Left ventricle myocardium inferior (tissue), 1 donor: ENCODE data around the gene PDZD2. TPM values are rescaled to one million over a fixed set of nuclear protein-coding genes. Genes with fewer than 3 reads are reported as not detected.
"Not testable (repeated sequence)": the region's sequence is repeated elsewhere in the genome, so short reads cannot be mapped to it uniquely, and the experiment has no call there.

ENCODE experiments used
- DNase-seq: peaks from one replicate; pipeline ENCODE4 v3.0.0-alpha.2; 2020
- H3K27ac ChIP-seq: fragments of 200-600 bp; replicated peaks from 2 replicates; pipeline ENCODE4 v1.8.0; 2021
- H3K27me3 ChIP-seq: fragments of 200-600 bp; 2 replicates; pipeline ENCODE4 v1.8.0; 2021; ENCODE audit warnings: low read depth
- H3K36me3 ChIP-seq: fragments of 200-600 bp; 2 replicates; pipeline ENCODE4 v1.8.0; 2021
- H3K4me1 ChIP-seq: fragments of 200-600 bp; 2 replicates; pipeline ENCODE4 v1.8.0; 2021
- H3K4me3 ChIP-seq: fragments of 200-600 bp; 2 replicates; pipeline ENCODE4 v1.8.0; 2021; ENCODE audit warnings: mild to moderate bottlenecking, moderate library complexity
- H3K9me3 ChIP-seq: fragments of 200-600 bp; replicated peaks from 2 replicates; pipeline ENCODE4 v1.8.0; 2021
- CTCF ChIP-seq: fragments of 200-600 bp; IDR thresholded peaks from 2 replicates; pipeline ENCODE4 v1.8.0; 2021; ENCODE audit warnings: antibody characterized with exemption, mild to moderate bottlenecking, borderline replicate concordance
- intact Hi-C: fragments of 100-400 bp; cut with micrococcal nuclease; formaldehyde crosslinking; loops from one replicate; pipeline ENCODE4 v1.11.0; 2022
- total RNA-seq: library from RNA; stranded (reverse); fragmentation: NEBNext Ultra II Directional; extraction: Animal tissue kit (Norgen Biotek cat#: 25700); gene quantifications from one replicate; pipeline ENCODE4 v1.2.1, GENCODE V29; 2021
- donor health status: DM: no; HTN: yes; CAD: no; lungs with severe emphysema.

The PDZD2 gene
- total RNA-seq, 1 donor from 2014 or later, result 120 TPM

- H3K4me3 ChIP-seq, result no peak overlapping the region
- H3K27me3 ChIP-seq, result no peaks in the 10 kb centered on the region
- TF ChIP-seq CTCF, result no peak
- DNase-seq, result no peak
- intact Hi-C loops, result no loop called here
- peaks cover 58% of the 10 kb centered on the region for H3K4me1 ChIP-seq
- H3K9me3 ChIP-seq, result no peaks in the 10 kb centered on the region
- no peak overlapping the region for H3K27ac ChIP-seq
- H3K36me3 ChIP-seq, result no peaks in the 10 kb centered on the region
Measured at GRCh38 chr5:31965227-31965626, 326.3 kb downstream of the PDZD2 start.

GRCh38 chr5:31966936-31967335 lies 328.0 kb downstream of the PDZD2 start:
- no peak overlapping the region for H3K4me3 ChIP-seq
- no peak overlapping the region for H3K27ac ChIP-seq
- intact Hi-C loops, result no loop called here
- no peaks in the 10 kb centered on the region for H3K36me3 ChIP-seq
- no peak for DNase-seq
- peaks cover 46% of the 10 kb centered on the region for H3K4me1 ChIP-seq
- no peaks in the 10 kb centered on the region for H3K9me3 ChIP-seq
- no peak for TF ChIP-seq CTCF
- no peaks in the 10 kb centered on the region for H3K27me3 ChIP-seq

- Histone ChIP-seq H3K9me3 (no peaks in the 10 kb centered on the region), H3K4me3 (no peak overlapping the region), H3K27me3 (no peaks in the 10 kb centered on the region), H3K4me1 (peaks cover 41% of the 10 kb centered on the region), H3K27ac (no peak overlapping the region), H3K36me3 (no peaks in the 10 kb centered on the region)
- DNase-seq, result no peak
- no peak for TF ChIP-seq CTCF
- intact Hi-C loops, result no loop called here
Measured at GRCh38 chr5:31967461-31967860, 328.5 kb downstream of the PDZD2 start.

GRCh38 chr5:31972558-31972957 lies 333.6 kb downstream of the PDZD2 start:
- Histone ChIP-seq H3K27me3 (no peaks in the 10 kb centered on the region), H3K27ac (no peak overlapping the region), H3K4me1 (peaks cover 6% of the 10 kb centered on the region), H3K9me3 (no peaks in the 10 kb centered on the region), H3K4me3 (no peak overlapping the region), H3K36me3 (no peaks in the 10 kb centered on the region)
- intact Hi-C loops, result no loop called here
- no peak for DNase-seq
- no peak for TF ChIP-seq CTCF

GRCh38 chr5:31975189-31975612 lies 336.3 kb downstream of the PDZD2 start:
- not testable (repeated sequence) for H3K27me3 ChIP-seq, H3K9me3 ChIP-seq

GRCh38 chr5:31976169-31976568 lies 337.2 kb downstream of the PDZD2 start:
- Histone ChIP-seq H3K4me1 (peaks cover 18% of the 10 kb centered on the region), H3K9me3 (no peaks in the 10 kb centered on the region), H3K27me3 (no peaks in the 10 kb centered on the region), H3K4me3 (no peak overlapping the region), H3K27ac (no peak overlapping the region), H3K36me3 (no peaks in the 10 kb centered on the region)
- TF ChIP-seq CTCF, result no peak
- intact Hi-C loops, result no loop called here
- no peak for DNase-seq

More at GRCh38 chr5:31975189-31975612, 336.3 kb downstream of the PDZD2 start:
- H3K36me3 ChIP-seq, DNase-seq, H3K4me1 ChIP-seq, intact Hi-C loops, H3K4me3 ChIP-seq, H3K27ac ChIP-seq: not testable (repeated sequence)
